ENCODE measurements around the gene BCL2L1. TPM values are rescaled to one million over a fixed set of nuclear protein-coding genes. Genes with fewer than 3 reads are reported as not detected.

The BCL2L1 gene
- total and polyA plus RNA-seq, 10 donors, result 18.7 to 167 (median 87.6) TPM

DNA sequence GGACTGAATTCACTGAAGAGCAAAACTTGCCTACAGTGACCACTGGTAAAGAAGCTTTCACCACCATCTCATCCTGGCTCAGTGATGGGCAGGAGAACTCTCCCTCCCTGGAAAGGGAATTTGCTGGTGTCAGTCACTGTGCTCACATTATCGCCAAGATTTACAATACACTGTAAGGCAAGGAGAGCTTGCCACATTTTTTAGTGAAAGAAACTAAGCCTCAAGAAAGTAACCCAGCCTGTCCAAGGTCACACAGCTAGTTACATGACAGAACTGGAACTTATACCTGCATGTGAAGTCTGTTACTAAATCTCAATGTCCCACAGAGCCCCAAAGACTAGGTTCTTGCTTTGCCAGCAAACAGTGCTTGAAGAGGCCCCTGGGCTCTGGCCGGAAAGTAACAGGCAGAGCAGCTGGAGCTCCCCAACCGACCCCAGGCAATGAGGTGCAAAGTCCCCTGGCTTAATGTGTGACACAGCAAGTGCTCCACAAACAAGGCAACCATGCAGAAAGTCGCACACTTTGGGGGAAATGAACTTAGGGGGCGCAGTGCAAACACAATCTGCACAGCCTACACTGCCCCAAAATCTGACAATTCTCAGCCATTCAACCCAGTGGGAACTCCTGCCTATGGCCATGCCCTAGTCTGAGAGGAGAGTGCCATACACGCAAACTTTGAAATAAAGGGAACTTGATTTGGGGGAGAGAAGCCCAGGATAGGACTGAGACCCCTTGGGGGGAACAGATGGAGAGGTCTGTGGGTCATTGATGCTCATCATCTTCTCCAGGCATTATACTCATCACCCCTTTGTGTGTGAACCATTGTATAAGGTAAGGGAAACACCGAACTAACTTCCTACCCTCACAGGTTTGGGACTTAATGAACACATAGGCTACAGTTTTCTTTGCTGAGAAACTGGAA, 1.9 kb downstream of the BCL2L1 start:
- intact Hi-C loops (cut with DNase I; ENCODE audit: low total_unique reads), result no loop called here
- 13 to 23% (median 17%) methylated on average over 7 of the region's 7 CpGs for WGBS, 5 donors
- peak overlapping the region in 7 of 8 donors; percentile 95 to 98 (median 97) for H3K27ac ChIP-seq
- peak overlapping the region; percentile 65 to 98 (median 89) for H3K4me3 ChIP-seq
- H3K9me3 ChIP-seq, result no peaks in the 10 kb centered on the region
- TF ChIP-seq, protein P1, sequence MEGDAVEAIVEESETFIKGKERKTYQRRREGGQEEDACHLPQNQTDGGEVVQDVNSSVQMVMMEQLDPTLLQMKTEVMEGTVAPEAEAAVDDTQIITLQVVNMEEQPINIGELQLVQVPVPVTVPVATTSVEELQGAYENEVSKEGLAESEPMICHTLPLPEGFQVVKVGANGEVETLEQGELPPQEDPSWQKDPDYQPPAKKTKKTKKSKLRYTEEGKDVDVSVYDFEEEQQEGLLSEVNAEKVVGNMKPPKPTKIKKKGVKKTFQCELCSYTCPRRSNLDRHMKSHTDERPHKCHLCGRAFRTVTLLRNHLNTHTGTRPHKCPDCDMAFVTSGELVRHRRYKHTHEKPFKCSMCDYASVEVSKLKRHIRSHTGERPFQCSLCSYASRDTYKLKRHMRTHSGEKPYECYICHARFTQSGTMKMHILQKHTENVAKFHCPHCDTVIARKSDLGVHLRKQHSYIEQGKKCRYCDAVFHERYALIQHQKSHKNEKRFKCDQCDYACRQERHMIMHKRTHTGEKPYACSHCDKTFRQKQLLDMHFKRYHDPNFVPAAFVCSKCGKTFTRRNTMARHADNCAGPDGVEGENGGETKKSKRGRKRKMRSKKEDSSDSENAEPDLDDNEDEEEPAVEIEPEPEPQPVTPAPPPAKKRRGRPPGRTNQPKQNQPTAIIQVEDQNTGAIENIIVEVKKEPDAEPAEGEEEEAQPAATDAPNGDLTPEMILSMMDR (IDR thresholded peaks at IDR 0.05 in 8 of 11, conservative IDR thresholded peaks at IDR 0.05 in 3 of 11), result no peak
- TF ChIP-seq POLR2AphosphoS5 (IDR thresholded peaks at IDR 0.05), result peak in 1 of 3 donors; percentile 21
- DNase-seq, result no peak
- H3K27me3 ChIP-seq (replicated peaks in 1 of 7), result no peaks in the 10 kb centered on the region
- peaks cover 39 to 75% (median 70%) of the 10 kb centered on the region in 6 donors for H3K4me1 ChIP-seq
- H3K36me3 ChIP-seq, result peaks cover 0 to 60% (median 0%) of the 10 kb centered on the region in 6 donors

DNA sequence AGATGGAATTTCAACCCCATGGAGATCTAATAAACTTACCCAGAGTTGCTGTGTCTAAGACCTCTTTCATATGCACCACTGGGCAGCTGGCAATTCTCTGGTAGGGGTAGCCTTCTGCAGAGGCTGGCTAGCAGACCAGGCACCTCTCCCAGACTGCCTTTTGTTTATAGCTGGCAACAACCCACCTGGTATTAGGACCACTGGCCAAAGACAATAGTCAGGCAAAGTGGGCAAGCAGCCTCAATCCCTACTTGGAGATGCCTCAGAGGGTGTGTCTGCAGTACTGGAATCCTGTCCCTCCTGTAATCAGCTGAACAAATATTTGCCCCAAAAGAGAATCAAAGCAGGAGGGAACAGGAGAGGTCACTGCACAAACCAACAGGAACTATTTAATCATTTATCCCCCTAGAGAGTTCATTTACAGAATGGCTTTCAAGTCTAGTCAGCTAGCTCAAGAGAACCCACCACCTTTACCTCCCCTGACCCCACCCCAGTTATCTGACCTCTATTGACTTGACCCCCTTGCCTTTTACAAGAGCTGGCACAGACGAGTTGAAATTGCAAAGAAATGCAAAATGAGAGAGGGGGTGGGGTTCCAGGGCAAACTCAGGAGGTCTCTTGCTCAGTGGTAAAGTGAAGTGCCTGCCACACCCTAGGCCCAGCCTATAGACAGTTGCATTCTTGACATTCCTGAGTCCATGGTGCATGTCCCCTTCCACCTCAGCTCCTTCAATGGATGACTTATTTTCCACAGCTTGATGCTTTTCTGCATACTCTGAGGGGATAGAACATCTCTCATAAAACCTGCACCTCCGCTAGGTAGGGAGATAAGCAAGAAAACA, 2.8 kb downstream of the BCL2L1 start:
- no peaks in the 10 kb centered on the region for H3K27me3 ChIP-seq (replicated peaks in 1 of 7)
- intact Hi-C loops (cut with DNase I; ENCODE audit: low total_unique reads), result no loop called here
- no peak for DNase-seq
- peak overlapping the region; percentile 65 to 98 (median 89) for H3K4me3 ChIP-seq
- H3K36me3 ChIP-seq, result peaks cover 0 to 68% (median 3%) of the 10 kb centered on the region in 6 donors
- WGBS, 5 donors, result 44 to 67% (median 54%) methylated on average over 2 of the region's 2 CpGs
- H3K27ac ChIP-seq, result peak overlapping the region in 6 of 8 donors; percentile 9 to 97 (median 97)
- TF ChIP-seq POLR2A (IDR thresholded peaks at IDR 0.05), result no peak
- TF ChIP-seq, protein P1 (IDR thresholded peaks at IDR 0.05 in 8 of 11, conservative IDR thresholded peaks at IDR 0.05 in 3 of 11), result no peak
- TF ChIP-seq POLR2AphosphoS5 (IDR thresholded peaks at IDR 0.05), result no peak
- peaks cover 46 to 84% (median 78%) of the 10 kb centered on the region in 6 donors for H3K4me1 ChIP-seq
- H3K9me3 ChIP-seq, result no peaks in the 10 kb centered on the region

DNA sequence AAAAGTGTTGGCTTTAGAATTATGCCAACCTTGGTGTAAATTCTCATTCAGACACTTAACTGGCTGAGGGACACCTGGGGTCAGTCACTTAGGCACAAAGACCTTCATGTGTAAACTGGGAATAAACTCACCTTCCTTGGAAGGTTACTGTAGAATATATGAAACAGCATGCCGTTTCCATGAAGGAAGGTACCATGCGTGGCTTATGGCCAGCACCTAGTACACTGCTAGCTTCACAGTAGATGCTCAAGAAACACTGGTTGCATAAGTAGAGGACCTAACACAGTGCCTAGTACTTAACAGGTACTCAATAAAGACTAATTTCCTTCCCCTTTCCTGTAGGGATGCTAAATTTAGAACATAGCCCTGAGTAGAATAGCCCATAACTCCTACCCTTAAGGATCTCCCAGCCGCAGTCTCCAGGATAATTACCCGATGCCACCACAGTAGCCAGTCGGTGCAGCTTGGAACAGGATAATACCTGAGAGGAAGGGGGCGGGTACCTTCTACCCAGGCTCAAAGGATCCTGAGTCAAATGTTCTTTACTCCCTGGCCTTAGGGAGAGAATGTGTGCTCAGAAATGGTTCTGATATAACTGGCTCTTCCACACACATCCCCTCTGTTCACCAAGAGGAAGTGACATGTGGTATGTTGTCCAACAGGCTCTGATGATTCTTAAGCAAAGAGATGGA, 3.6 kb downstream of the BCL2L1 start:
- 33 to 60% (median 42%) methylated on average over 6 of the region's 6 CpGs for WGBS, 5 donors

More for the DNA sequence above, 3.6 kb downstream of the BCL2L1 start:
- DNase-seq, result no peak
- Histone ChIP-seq H3K4me3 (peak overlapping the region; percentile 8 to 98 (median 89)), H3K4me1 (peaks cover 46 to 86% (median 82%) of the 10 kb centered on the region in 6 donors), H3K27ac (peak overlapping the region in 5 of 8 donors; percentile 0 to 97 (median 97)), H3K9me3 (no peaks in the 10 kb centered on the region), H3K27me3 (replicated peaks in 1 of 7) (no peaks in the 10 kb centered on the region), H3K36me3 (peaks cover 0 to 76% (median 5%) of the 10 kb centered on the region in 6 donors)
- intact Hi-C loops (cut with DNase I; ENCODE audit: low total_unique reads), result no loop called here
- TF ChIP-seq POLR2A (IDR thresholded peaks at IDR 0.05), result no peak
- no peak for TF ChIP-seq POLR2AphosphoS5 (IDR thresholded peaks at IDR 0.05)
- TF ChIP-seq, protein P1 (IDR thresholded peaks at IDR 0.05 in 8 of 11, conservative IDR thresholded peaks at IDR 0.05 in 3 of 11), result no peak
